Stimulated activated CD4-positive, alpha-beta T cell treated with anti-CD3 and anti-CD28 coated beads, Interleukin-4, amount 100 ng/mL, for 1 hour (primary cell): ENCODE data around the gene SLC37A4.
"Not testable (repeated sequence)": the region's sequence is repeated elsewhere in the genome, so short reads cannot be mapped to it uniquely, and the experiment has no call there.

ENCODE experiments used
- DNase-seq: peaks from one replicate; pipeline ENCODE4 v3.0.0-alpha.2; 2020

The SLC37A4 gene

DNA sequence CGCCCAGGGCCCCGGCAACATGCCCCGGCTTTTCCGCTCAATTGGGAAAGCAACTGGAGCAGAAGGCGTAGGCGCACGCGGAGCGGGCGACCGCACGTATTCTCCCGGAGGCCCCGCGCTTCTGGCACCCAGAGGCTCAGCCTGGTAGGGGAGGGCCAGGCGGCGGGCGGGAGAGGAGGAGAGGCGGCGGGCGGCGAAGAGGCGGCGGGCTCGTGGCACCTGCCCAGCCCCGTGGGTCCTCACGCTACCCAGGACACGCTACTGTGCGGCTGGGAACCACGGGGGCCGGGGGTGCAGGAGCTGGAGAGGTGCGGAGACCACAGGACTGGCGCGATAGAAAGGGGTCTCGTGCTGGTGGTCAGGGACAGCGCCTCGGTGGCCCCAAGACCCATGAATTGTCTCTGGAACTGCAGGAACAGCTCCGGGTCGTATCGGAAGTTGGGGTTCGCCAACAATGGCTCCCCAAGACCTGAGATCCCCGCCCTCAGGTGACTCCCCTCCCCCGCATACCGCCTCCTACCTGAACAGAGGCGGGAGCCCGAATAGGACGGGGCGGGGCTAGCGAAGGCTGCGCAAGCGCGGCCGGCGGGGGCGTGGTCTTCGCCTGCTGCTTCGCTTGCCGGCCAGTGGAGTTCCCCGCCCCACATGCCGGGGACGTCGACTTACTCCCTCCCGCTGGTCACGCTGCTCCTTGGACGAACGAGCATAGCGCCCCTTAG lies at the start of gene SLC37A4:
SLC37A4 (minus strand) TSS at position 549 of the 719 bp plus-strand sequence.
- peak; percentile 99 for DNase-seq

DNA sequence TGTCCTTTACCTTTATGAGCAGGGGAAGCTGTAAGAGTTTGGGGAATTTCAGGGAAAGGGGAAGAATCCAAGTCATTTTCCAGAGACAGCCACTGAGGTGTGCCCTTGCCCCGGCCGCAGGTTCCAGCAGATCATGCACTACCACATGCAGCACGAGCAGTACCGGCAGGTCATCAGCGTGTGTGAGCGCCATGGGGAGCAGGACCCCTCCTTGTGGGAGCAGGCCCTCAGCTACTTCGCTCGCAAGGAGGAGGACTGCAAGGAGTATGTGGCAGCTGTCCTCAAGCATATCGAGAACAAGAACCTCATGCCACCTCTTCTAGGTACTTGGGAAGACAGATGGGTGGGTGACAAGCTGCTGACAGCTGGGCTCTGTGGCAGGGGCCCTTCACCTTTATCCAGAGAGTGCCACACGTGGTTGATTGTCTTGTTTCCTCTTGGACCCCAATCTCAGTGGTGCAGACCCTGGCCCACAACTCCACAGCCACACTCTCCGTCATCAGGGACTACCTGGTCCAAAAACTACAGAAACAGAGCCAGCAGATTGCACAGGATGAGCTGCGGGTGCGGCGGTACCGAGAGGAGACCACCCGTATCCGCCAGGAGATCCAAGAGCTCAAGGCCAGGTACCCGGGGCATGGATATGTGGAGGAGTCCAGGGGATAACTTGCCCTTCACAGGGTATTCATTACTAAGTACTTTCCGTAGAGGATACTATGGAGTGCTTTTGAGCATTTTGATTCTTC lies 48.2 kb upstream of the SLC37A4 start:
- no peak for DNase-seq

DNA sequence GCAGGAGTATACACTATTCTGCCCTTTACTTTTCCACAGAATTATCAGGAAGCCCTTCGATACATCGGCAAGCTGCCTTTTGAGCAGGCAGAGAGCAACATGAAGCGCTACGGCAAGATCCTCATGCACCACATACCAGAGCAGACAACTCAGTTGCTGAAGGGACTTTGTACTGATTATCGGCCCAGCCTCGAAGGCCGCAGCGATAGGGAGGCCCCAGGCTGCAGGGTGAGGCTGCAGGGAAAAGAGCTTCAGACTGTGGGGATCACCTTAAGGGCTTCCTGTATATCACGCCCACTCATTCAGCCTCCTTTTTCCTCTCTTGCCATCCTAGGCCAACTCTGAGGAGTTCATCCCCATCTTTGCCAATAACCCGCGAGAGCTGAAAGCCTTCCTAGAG lies 47.2 kb upstream of the SLC37A4 start:
- DNase-seq, result no peak

DNA sequence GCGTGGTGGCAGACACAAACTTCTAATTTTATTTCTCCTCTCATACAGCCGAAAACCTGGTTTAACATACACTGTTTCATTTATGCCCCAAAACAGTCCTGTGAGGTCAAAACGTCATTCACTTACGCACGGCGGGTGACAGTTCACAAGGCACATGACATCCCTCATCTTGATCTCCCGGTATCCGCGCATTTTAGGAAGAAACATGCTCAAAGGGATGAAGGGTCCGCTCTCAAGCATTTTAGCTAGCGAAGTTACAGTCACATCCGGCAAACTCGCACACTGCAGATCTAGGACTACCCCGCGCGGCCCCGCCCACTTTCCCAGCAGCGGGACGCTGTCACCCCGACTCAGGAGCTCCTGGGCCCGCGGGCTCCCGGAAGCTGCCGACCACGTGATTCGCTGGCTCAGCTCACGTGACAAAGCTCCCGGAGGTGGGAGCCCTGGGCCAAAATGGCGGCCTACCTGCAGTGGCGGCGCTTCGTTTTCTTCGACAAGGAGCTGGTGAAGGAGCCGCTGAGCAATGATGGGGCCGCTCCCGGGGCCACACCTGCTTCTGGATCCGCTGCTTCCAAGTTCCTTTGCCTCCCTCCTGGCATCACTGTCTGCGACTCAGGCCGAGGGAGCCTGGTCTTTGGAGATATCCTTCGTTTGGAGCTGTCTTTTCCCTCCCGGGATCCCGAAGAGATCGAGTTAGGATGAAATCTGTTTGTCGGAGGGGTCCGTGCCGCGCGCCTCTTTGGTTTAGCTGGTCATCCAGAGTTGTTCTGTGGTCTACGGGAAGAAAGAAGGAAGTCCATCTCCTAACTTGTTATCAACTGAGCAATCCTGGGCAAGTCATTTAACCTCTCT lies 36.9 kb upstream of the SLC37A4 start, which contains the start of gene VPS11:
VPS11 (plus strand) TSS at position 448 of the 852 bp plus-strand sequence; CDS start at position 454, 6 bp downstream.
- peak; percentile 99 for DNase-seq

DNA sequence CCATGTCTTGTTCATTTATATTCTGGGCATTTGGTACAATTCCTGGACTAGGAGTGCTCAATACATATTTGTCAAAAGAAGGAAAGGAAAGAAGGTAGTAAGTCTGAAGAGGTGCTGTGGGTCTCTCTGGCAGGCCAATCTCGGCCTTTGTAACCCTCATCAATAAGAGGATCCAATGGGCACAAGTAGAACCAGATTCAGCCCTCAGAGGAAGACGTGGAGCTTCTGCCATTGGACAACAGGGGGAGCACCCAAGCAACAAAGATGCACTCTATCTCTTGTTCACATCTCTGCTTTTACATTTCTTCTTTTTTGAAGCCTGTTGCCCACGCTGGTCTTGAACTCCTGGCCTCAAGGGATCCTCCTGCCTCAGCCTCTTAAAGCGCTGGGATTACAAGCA lies 34.7 kb upstream of the SLC37A4 start:
- peak; percentile 38 for DNase-seq

DNA sequence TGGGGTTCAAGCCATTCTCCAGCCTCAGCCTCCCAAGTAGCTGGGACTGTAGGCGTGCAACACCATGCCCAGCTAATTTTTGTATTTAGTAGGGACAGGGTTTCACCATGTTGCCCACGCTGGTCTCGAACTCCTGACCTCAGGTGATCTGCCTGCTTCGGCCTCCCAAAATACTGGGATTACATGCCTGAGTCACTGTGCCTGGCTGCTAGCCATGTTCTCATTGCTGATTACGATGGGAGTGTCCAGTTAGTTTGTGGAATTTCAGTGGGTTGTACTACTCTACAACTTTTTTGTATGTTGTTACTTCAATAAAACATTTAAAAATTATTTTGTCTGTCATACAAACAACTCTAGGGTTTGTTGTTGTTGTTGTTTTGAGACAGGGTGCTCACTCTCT lies 32.1 kb upstream of the SLC37A4 start:
- DNase-seq, result no peak

DNA sequence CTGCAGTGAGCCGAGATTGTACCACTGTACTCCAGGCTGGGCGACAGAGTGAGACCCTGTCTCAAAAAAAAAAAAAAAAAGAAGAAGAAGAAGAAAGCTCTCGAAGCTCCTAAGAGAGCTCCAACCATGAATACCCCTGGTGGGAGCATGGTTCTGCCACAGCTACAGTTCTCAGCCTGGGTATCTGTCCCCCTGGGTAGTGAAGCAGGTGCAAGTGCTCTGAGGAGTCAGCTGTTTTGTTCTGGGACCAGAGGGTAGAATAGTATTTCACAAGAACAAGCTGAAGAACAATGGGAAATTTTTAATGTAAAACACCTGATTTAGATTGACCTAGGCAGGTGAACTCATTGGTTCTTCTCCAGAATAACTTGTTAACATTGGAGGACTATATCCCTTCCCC lies 30.6 kb upstream of the SLC37A4 start:
- no peak for DNase-seq

DNA sequence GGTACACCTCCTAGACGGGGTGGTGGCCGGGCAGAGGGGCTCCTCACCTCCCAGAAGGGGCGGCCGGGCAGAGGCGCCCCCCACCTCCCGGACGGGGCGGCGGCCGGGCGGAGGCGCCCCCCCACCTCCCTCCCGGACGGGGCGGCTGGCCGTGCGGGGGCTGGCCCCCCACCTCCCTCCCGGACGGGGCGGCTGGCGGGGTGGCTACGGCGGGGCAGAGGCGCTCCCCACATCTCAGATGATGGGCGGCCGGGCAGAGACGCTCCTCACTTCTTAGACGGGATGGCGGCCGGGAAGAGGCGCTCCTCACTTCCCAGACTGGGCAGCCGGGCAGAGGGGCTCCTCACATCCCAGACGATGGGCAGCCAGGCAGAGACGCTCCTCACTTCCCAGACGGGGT lies 28.5 kb upstream of the SLC37A4 start:
- DNase-seq, result not testable (repeated sequence)

DNA sequence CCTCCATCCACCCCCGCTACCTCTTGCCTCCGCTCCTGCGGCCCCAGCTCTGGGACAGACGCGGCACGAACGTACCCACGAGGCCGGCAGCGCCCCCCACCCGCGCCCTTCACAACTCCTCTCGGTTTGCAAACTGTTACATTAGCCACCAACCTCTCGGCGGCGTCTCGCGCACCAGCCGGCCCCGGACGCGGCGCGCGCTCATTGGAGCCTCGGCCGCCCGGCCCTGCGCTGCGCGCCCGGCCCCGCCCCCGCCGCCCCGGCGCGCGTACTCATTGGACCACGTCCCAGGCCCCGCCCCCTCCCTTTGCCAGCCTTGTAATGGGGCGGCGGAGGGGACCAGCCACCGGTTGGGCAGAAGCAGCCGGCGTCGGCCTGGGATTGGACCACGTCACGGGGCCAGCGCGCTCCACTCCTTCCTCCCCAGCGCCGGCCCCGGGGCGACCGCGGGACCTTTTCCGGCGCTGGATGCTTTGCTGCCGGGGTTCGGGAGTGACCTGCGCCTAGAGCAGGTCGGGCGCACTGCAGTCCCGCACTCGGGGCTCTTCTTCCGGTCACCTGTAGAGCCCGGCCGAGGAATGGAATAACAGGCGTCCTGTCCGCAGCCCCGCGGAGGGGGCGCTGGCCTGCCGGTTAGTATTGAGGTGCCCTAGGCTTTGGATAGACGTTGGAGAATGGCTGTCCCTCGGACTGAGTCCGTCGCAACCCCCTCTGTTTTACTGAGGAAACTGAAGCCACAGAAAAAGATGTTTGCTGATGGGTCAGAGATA lies 26.5 kb upstream of the SLC37A4 start, which contains the start of gene HYOU1:
HYOU1 (minus strand) TSS at position 206 of the 770 bp plus-strand sequence. CDS start 1,045 bp downstream, outside the sequence.
- DNase-seq, result peak; percentile 99

DNA sequence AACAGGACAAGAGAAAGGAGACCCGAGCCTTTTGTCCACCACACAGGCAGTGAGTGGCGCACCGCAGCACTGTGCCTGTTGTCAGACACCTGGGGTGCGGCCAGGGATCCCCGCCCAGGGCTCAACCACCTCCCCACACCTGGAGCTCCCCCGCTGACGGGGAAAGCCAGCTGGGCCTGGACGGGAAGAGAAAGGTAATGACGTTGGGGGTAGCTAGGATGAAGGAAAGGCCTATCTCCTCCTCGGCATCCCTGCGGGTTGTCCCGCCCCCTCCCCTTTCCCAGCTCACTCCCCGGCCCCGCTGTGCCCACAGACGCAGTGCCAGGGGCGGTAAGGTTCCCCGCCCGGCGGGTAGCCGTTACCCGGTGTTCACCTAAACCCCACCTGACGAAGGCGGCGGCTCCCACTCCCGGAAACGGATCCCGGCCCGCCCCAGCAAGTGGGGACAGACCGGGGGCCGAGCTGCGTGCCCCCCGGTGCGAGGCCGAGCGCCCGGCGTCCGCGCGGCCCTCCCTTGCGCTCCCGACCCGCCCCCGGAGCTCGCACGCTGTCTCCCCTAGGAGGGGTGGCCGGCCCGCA lies 25.8 kb upstream of the SLC37A4 start:
- DNase-seq, result peak; percentile 43

DNA sequence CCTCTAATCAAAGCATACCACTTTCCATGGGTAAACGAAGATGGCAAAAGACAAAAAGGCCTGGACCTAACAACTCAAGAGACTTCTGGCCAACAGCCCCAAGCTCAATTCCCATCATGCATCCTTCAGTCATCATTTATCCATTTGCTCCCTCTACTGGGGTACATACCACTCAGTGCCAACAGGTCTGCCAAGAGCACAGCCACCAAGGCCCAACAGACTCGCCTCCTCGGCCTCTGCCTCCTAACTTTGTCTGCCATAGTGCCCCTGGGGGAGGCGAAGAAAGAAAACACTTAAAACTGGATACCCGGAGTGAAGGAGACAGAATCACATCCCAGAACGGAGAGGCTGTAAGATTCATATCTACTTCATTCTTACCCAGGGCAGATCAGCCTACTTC lies 25.2 kb upstream of the SLC37A4 start:
- DNase-seq, result no peak

DNA sequence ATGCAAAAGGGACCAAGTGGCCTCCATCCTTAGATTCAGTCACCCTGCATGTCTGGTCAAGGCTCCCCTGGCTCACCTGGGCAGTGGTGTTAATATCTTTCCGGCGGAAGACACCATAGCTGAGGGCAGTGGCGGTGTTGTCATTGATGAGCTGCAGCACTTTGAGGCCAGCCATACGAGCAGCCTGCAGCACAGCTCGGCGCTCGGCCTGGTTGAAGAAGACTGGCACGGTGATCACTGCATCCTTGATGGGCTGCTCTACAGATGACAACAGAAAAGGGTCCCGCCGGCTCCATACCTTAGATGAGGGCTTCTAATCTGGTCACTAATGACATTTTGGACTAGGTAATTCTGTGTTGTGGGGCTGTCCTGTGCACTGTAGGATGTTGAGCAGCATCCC lies 23.7 kb upstream of the SLC37A4 start:
- no peak for DNase-seq

DNA sequence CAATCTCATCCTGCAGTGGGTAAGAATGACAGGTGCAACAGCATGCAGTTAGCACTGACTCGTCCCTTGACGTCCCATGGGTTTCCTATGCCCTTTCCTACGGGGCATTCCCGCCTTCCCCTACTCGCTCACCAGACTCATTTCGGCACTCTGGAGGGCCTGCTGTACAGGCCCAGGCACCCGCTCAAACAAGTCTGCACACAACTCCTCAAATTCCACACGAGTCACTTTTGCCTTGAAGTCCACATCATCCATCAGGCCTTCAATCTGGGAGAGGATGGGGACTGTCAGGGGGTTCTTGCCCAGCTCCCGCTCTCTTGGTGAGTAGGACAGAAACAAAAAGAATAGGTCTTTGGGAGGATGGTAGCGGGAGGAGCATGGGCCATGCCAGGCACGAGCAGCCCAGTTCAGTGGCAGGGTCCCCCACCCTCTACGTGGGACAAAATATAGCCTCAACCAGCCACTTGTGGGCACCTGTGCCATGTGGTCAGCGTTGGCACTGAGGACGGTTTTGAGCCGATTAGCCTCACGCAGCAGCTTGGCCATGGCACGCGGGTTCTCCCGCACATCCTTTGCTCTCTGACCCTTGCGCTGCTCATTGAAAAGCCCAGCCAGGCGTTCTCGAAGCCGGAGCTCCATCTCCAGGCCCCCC lies 21.6 kb upstream of the SLC37A4 start:
- no peak for DNase-seq

DNA sequence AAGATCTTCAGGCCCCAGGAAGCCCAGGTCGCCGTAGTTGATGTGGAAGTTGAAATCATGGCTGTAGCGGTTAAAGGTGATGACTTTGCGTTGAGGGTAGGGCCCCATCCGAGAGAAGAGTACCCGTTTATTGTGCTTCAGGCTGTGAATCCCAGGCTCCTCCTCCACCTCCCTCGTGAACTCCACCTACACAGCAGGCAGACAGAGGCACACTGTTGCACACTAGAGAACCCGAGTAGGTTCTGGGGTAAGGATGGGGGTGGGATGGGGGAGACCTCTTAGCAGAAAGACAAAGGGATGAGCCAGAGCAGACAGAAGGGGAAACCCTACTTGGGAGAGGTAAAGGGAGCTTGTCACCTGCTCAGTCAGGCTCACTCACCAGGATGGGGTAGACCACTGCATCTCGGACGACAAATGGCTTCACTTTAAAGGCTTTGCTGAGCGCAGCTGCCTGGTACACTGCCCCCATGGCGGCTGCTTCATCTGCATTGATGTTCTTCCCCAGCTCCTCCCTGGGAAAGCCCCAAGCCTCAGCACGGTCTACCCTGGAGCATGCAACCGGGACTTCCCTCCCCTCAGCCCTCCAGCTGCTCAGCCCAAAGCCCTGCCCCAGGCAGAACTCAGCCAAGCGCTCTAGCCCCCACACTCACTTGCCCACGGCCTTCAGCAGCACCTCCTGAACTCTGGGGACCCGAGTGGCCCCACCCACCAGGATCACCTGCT lies 20.9 kb upstream of the SLC37A4 start:
- DNase-seq, result peak; percentile 40

DNA sequence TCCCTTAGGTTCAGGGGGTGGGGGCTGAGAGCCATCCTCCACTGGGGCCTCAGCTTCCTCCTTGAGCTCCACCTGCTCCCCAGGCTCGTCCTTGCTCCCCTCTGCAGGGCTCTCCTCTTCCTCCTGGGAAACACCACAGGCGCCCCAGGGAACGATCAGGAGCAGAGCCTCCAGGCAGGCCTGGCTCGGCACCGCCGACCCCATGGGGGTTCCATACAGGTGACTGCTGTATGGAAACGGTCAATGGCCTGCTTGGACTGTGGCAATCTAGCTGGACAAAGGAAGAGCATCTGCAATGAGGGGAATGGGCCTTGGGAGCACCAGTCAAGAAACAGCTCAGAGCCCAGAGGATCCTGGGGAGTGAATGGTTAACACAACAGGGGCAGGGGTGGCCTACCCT lies 18.4 kb upstream of the SLC37A4 start:
- no peak for DNase-seq

DNA sequence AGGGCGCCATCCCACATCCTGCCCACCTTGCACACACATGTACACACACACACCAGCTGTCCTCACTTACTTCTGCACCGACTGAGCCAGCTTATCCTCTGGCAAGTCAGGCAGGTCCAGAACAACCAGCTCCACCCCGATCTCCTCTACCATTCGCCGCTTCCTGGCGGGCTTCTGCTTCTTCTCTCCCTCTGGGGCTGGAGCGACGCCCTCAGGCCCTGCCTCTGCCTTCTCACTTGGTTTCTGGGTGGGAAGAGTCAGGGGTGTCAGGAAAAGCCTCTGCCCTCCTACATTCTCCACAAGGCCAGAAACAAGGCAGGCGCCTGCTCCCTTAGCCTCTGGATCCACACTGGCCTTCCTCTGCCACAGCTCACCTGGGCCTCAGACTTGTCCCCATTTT lies 18.0 kb upstream of the SLC37A4 start:
- no peak for DNase-seq

DNA sequence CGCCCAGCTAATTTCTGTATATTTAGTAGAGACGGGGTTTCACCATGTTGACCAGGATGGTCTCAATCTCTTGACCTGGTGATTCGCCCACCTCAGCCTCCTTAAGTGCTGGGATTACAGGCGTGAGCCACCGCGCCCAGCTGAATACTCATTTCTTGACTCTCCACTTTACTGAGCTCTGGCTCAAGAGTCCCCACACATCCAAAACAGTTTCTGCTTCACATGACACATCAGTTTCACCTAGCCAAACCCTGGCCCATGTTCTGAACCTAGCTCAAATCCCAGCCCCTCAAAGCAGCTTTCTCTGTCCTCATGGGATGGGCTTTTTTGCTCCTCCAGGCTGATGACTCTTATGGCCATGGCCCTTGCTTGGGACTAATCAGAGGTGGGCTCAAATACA lies 16.5 kb upstream of the SLC37A4 start:
- DNase-seq, result no peak

DNA sequence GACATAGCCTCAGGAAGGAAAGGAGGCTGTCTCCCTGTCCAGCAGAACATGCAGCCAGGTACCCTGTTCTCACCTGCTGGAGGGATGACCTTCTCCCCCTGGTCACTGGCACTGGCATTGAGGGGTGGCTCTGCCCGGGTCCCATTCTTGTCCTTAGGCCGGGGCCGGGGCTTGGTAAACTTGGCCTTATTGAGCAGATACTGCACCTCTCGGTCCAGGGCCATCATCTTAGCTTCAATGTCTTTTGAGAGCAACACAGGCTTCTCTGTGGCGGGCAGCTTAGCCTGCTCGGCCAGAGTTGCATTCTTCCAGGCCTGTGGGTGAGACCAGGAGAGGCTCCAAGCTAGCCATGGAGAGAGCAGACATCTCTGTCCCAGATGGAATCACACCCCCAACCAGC lies 15.8 kb upstream of the SLC37A4 start:
- DNase-seq, result no peak

DNA sequence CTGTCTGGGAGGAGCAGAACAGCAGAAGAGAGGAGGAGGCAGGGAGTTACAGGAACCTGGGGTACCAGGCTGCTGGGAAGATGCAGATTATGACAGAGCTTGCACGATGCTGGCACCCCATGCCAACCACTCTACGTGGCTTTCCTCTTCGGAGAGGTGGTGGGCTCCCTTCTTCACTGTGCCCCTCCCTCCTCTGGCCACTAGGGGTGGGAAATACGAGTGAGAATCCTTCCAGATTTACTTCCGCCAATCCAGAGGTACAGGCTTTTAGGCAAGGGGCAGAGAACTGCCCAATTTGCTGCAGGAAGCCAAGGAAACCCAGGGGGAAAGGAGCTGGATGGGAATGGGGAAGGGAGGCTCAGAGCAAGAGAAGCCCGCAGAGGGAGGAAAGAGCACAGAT lies 14.0 kb upstream of the SLC37A4 start:
- no peak for DNase-seq

DNA sequence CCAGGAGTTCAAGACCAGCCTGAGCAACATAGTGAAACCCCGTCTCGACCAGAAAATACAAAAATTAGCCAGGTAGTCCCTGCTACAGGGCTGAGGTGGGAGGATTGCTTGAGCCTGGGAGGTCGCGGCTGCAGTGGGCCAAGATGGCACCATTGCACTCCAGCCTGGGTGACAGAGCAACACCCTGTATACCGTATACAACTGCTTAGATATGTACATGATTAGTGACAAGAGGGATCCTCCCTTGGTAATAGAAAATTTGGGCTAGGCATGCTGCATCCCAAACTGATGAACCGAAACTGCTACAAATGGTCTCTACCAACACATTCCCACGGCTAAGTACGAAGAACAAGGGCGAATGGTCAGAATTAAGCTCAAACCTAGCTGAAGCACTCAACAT lies 12.2 kb upstream of the SLC37A4 start:
- DNase-seq, result no peak
